Head of caudate nucleus (tissue), 42 donors: ENCODE results near the gene VMAC.

Source experiments
- DNase-seq, 42 donors: peaks; one replicate each; pipeline versions ENCODE4 v3.0.0 to v3.0.0-alpha.2; 2020 to 2021; ENCODE audit warnings: mixed read lengths in 7 of 42
- intact Hi-C: fragments of 100-400 bp; cut with DNase I; formaldehyde crosslinking; loops from one replicate; pipeline ENCODE4 v1.15.0; 2022

VMAC gene

GRCh38 chr19:5921516-5922160 is 17.0 kb downstream of the VMAC start:
- intact Hi-C loops = no loop called here
- DNase-seq = no peak

DNA sequence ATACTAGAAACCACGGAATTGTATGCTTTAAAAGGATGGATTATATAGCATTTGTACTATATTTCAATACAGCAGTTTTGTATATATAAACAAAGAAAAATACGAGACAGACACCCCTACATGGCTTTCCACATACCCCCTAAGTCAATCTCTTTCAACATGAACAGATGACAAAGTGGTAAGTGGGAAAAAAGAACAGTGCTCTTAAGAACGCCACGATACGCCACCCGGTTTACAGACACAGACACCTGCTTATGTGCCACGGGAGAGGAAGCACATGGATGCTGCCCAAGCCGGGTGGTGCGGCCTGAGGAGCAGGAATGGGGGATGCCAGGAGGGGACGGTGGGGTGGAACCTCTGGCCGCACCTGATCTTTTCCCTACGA is 17.5 kb downstream of the VMAC start:
- intact Hi-C loops = no loop called here
- no peak for DNase-seq

- DNase-seq = no peak
- intact Hi-C loops = no loop called here
Observed at GRCh38 chr19:5923356-5923755, 18.7 kb downstream of the VMAC start.

- intact Hi-C loops = no loop called here
- DNase-seq = no peak
Observed at GRCh38 chr19:5925830-5926427, 21.3 kb downstream of the VMAC start.

GRCh38 chr19:5926641-5927440 is 22.2 kb downstream of the VMAC start:
- intact Hi-C loops = no loop called here

DNA sequence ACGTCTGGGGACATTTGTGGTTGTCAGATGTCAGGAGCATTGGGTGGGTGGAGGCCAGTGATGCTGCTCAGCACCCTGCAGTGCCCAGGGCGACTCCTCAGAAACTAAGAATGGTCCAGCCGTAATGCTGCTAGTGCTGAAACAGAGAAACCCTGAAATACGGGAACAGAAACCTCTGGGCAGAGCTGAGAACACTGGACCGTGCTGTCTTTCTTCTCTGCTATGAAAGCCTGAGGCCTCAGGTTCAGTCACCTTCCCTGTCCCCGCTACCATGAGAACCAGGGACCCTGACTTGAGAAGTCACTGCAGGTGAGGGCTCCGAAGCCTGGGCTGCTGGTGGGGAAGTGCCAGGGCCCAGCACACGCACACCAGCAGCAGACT is 22.8 kb downstream of the VMAC start:
- DNase-seq = no peak
- intact Hi-C loops = no loop called here

More at GRCh38 chr19:5926641-5927440, 22.2 kb downstream of the VMAC start:
- no peak for DNase-seq

- intact Hi-C loops = no loop called here
- DNase-seq = no peak
Observed at GRCh38 chr19:5929179-5929578, 24.5 kb downstream of the VMAC start.

DNA sequence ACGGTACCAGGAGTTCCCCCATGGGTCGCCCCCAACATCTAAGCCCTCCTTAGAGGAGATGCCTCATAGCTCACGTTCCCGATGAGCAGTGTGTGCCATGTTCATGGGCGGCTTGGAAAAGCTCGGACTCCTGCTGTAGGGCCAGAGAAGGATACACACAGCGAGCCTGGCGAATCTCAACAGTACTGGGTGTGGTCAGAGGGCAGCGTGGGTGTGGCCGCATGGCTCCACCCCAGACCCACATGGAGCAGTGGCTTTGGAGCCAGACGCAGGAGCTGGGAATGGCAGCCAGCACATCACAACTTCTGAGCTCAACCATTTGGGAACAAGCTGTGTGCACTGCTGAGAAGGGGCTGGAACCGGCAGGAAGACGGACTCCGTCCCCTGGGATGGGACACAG is 25.0 kb downstream of the VMAC start:
- intact Hi-C loops = no loop called here
- DNase-seq = no peak

GRCh38 chr19:5931251-5931650 is 26.6 kb downstream of the VMAC start:
- DNase-seq = no peak
- intact Hi-C loops = no loop called here

GRCh38 chr19:5932146-5932545 is 27.5 kb downstream of the VMAC start:
- intact Hi-C loops = no loop called here
- peak in 39 of 42 donors; percentile 31 to 88 (median 61) for DNase-seq

DNA sequence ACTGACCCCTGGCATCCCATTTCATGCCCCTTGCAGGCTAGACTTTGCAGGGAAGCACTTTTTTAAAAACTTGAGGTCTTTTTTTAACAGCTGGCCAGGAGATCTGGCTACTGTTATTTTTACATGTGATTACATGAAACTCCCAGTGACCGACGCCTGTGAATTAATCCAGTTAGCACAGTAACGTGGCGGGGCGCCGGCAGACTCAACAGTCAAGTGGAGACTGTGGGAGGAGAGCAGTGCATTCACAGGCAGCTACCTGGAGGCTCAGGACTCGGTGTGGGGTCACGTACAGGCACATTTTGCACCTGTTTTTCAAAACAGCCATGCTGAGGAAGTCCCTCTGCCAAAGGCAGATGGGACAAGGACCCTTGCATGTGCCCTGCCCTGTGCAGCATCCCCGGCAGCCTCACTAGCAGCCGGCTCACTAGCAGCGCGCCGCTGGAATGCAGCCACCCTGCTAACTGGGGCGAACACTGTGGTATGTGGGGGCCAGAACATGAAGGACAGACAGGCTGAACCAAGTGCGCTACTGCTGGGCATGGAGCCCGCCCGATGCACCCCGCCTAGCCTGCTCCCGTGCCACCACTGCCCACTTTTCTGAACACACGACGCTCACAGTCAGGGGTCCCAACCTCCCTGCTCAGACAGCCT is 28.1 kb downstream of the VMAC start:
- DNase-seq = peak in 4 of 42 donors; percentile 26 to 37 (median 32)
- intact Hi-C loops = no loop called here

GRCh38 chr19:5933391-5934068 is 28.9 kb downstream of the VMAC start:
- intact Hi-C loops = no loop called here
- DNase-seq = no peak

DNA sequence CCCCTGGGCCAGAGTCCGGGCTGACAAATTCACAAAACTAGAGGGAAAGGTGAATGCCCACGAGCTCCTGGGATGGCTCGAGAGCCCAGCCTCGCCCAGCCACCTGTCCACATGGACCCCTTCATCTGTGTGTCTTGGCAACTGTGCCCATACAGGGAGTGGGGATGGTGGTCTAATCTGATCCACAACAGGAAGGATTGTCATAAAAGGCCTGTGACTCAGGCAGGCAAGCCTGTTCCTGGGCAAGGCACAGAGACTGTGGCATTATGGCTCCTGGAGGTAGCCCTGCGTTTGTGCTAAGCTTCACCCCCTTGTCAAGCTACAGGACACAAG is 29.4 kb downstream of the VMAC start:
- intact Hi-C loops = no loop called here
- DNase-seq = no peak

DNA sequence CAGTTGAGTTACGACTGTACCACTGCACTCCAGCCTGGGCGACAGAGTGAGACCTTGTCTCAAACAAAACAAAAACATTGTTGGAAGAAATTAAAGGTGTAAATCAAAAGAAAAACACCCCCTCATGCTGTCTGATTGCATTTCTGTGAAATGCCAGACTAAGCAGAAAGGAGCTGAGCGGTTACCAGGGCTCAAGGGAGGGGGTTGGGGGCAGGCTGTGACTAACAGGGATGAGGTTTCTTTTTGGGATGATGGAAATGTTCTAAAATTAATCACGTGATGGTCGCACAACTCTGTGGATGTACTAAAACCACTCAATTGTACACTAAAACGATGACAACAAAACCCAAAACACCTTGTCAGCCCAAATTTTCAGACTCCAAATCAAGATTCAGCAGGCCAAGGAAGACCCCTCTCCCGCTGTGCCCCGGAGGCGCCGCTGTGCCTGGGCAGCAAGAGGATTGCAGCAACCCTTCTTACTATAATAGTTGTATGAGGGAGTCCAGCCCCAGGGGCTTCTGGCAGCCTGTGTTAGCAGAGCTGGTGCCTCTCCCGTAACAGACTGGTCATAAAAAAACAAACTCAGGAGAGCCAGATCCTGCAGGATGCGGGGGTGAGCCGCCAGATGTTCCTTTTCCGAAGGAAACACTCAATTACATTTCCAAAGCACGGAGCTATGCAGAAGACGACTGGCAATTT is 30.3 kb downstream of the VMAC start:
- no peak for DNase-seq
- intact Hi-C loops = no loop called here

GRCh38 chr19:5935473-5936291 is 31.0 kb downstream of the VMAC start:
- DNase-seq = no peak
- intact Hi-C loops = no loop called here

DNA sequence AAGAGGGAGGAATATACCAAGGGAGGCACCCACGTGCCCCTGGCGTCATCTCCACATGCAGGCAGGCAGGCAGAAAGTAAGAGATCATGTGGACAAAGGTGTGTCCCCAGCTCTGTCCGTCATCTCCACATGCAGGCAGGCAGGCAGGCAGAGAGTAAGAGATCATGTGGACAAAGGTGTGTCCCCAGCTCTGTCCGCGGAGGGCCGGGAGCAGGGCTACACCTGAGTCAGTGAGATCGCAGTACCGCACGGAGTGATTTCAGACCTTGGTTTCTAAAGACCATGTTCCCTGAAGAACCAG is 31.6 kb downstream of the VMAC start:
- intact Hi-C loops = no loop called here
- no peak for DNase-seq

- intact Hi-C loops = no loop called here
- DNase-seq = no peak
Observed at GRCh38 chr19:5937550-5937949, 32.9 kb downstream of the VMAC start.
